ENCODE data around the gene STARD7. TPM values are rescaled to one million over a fixed set of nuclear protein-coding genes. Genes with fewer than 3 reads are reported as not detected.

The STARD7 gene
- total and polyA plus RNA-seq, 2 donors (not counting 3 experiments of a cell fraction or from before 2014, with no cell fraction given): 61.2 to 132 TPM

GRCh38 chr2:96256611-96257113 lies 48.0 kb upstream of the STARD7 start:
- Histone ChIP-seq H3K36me3 (ENCODE audit: control insufficient read depth in 2 of 2, extremely low read depth in 1 of 2, insufficient read depth in 2 of 2, low read length in 2 of 2) (peaks cover 8 to 14% of the 10 kb centered on the region in 2 experiments), H3K9ac (replicated peaks; ENCODE audit: extremely low read depth, insufficient read depth, low read length) (no peak overlapping the region), H3K4me1 (ENCODE audit: control insufficient read depth, extremely low read depth, insufficient read depth, low read length) (peaks cover 59% of the 10 kb centered on the region), H3K9me1 (replicated peaks; ENCODE audit: control insufficient read depth, extremely low read depth, insufficient read depth, low read length) (peaks cover 6% of the 10 kb centered on the region), H3K9me3 (replicated peaks; ENCODE audit: control insufficient read depth, insufficient read depth, low read length) (no peaks in the 10 kb centered on the region), H4K20me1 (replicated peaks; ENCODE audit: control insufficient read depth, extremely low read depth, insufficient read depth, low read length) (no peaks in the 10 kb centered on the region), H3K27me3 (ENCODE audit: control insufficient read depth in 2 of 2, insufficient read depth in 2 of 2, low read length in 2 of 2) (no peaks in the 10 kb centered on the region), H3K4me2 (ENCODE audit: insufficient read depth, low read length) (no peak overlapping the region), H3K4me3 (replicated peaks in 1 of 3; ENCODE audit: insufficient read depth in 1 of 3, low read depth in 1 of 3, low read length in 3 of 3) (no peak overlapping the region), H3K27ac (ENCODE audit: insufficient read depth, low read depth, low read length) (no peak overlapping the region), H2AFZ (ENCODE audit: low read depth, low read length) (no peak overlapping the region), H3K79me2 (ENCODE audit: control insufficient read depth, insufficient read depth, low read length) (peaks cover 34% of the 10 kb centered on the region)
- intact Hi-C loops (cut with micrococcal nuclease) (no loop called here), dilution Hi-C loops (cut with MboI; ENCODE audit: extremely low pct_ligation_motif_present, low sequenced_read_pairs) (no loop called here)
- ChIA-PET POLR2A (no interaction called here), CTCF (interaction anchor here (0.8 to 2.2 kb wide), 3 partner anchors 8 to 82 kb away, joined by 3 to 5 read pairs (median 3); no protein-coding TSS in a partner anchor)
- FAIRE-seq (no peak), DNase-seq (ENCODE audit: low read depth, low spot score) (no peak)
- no TSS peak for BruUV-seq (replicated peaks)
- TF ChIP-seq CTCF (IDR thresholded peaks at IDR 0.05; ENCODE audit: extremely low read depth in 1 of 2, insufficient read depth in 1 of 2, low read depth in 1 of 2, low read length in 2 of 2) (no peak), FOS (IDR thresholded peaks at IDR 0.05; ENCODE audit: borderline replicate concordance, insufficient read depth, low read length) (no peak), MYC (IDR thresholded peaks at IDR 0.05; ENCODE audit: low read depth, low read length) (no peak), JUN (IDR thresholded peaks at IDR 0.05; ENCODE audit: borderline replicate concordance, insufficient read depth, insufficient read length, low read depth) (no peak), POLR2A (IDR thresholded peaks at IDR 0.05; ENCODE audit: low read depth, low read length) (no peak), MAX (IDR thresholded peaks at IDR 0.05; ENCODE audit: insufficient read depth, insufficient read length) (no peak), POLR2AphosphoS5 (IDR thresholded peaks at IDR 0.05; ENCODE audit: insufficient read depth, low read depth, low read length) (no peak), GATA2 (IDR thresholded peaks at IDR 0.05; ENCODE audit: insufficient read depth, insufficient read length, low read depth, low read length) (no peak), EZH2 (IDR thresholded peaks at IDR 0.05; ENCODE audit: borderline replicate concordance, low read depth, low read length, severe bottlenecking) (no peak)
